H7 (cell line): ENCODE results near the gene FOSL2. TPM values are rescaled to one million over a fixed set of nuclear protein-coding genes. Genes with fewer than 3 reads are reported as not detected.

Source experiments
- DNase-seq: peaks from one replicate; pipeline ENCODE4 v3.0.0; 2012
- H3K27me3 ChIP-seq: 2 replicates; pipeline ENCODE4 v1.6.0; 2011; ENCODE audit warnings: mild to moderate bottlenecking, low read length; ENCODE audit not compliant: control insufficient read depth, insufficient read depth
- H3K36me3 ChIP-seq: replicated peaks from 2 replicates; pipeline ENCODE4 v1.5.1; 2011; ENCODE audit warnings: low read length; ENCODE audit not compliant: control insufficient read depth, insufficient read depth
- H3K4me3 ChIP-seq: 2 replicates; pipeline ENCODE4 v1.5.1; 2011; ENCODE audit warnings: low read depth, mild to moderate bottlenecking, control low read depth, low read length, moderate library complexity; ENCODE audit not compliant: insufficient read depth
- total RNA-seq: library from RNA; depleted of rRNA; stranded (reverse); fragments of >200 nt; shearing (Covaris generic); gene quantifications from 2 replicates; pipeline ENCODE4 v1.2.3, GENCODE V29; 2014

The FOSL2 gene
- total RNA-seq, 1 experiment from 2014 or later, result 3.5 TPM

- no peak for DNase-seq
- Histone ChIP-seq H3K36me3 (no peaks in the 10 kb centered on the region; the same call in 1 of the 2 replicates), H3K4me3 (no peak overlapping the region), H3K27me3 (no peaks in the 10 kb centered on the region)
Measured at GRCh38 chr2:28404086-28404485, 11.4 kb downstream of the FOSL2 start.

GRCh38 chr2:28405537-28405936 is 12.9 kb downstream of the FOSL2 start:
- Histone ChIP-seq H3K27me3 (no peaks in the 10 kb centered on the region), H3K36me3 (no peaks in the 10 kb centered on the region; the same call in 1 of the 2 replicates), H3K4me3 (no peak overlapping the region)
- no peak for DNase-seq

GRCh38 chr2:28406276-28407096 is 13.8 kb downstream of the FOSL2 start:
- Histone ChIP-seq H3K4me3 (no peak overlapping the region), H3K27me3 (no peaks in the 10 kb centered on the region), H3K36me3 (no peaks in the 10 kb centered on the region; the same call in none of the 2 replicates)
- no peak for DNase-seq

GRCh38 chr2:28407131-28407975 is 14.7 kb downstream of the FOSL2 start:
- DNase-seq, result no peak
- no peaks in the 10 kb centered on the region; the same call in none of the 2 replicates for H3K36me3 ChIP-seq
- H3K27me3 ChIP-seq, result no peaks in the 10 kb centered on the region
- H3K4me3 ChIP-seq, result no peak overlapping the region

GRCh38 chr2:28407976-28408690 is 15.5 kb downstream of the FOSL2 start:
- no peaks in the 10 kb centered on the region for H3K27me3 ChIP-seq
- H3K36me3 ChIP-seq, result no peaks in the 10 kb centered on the region; the same call in none of the 2 replicates
- no peak for DNase-seq

GRCh38 chr2:28408764-28409599 is 16.3 kb downstream of the FOSL2 start:
- no peaks in the 10 kb centered on the region for H3K27me3 ChIP-seq
- no peak overlapping the region for H3K4me3 ChIP-seq
- no peak for DNase-seq
- H3K36me3 ChIP-seq, result no peaks in the 10 kb centered on the region; the same call in none of the 2 replicates

More at GRCh38 chr2:28407976-28408690, 15.5 kb downstream of the FOSL2 start:
- H3K4me3 ChIP-seq, result no peak overlapping the region

GRCh38 chr2:28411166-28411755 is 18.6 kb downstream of the FOSL2 start:
- H3K27me3 ChIP-seq, result no peaks in the 10 kb centered on the region
- no peak overlapping the region for H3K4me3 ChIP-seq
- H3K36me3 ChIP-seq, result no peaks in the 10 kb centered on the region; the same call in none of the 2 replicates
- DNase-seq, result no peak

- Histone ChIP-seq H3K4me3 (no peak overlapping the region), H3K36me3 (no peaks in the 10 kb centered on the region; the same call in none of the 2 replicates), H3K27me3 (no peaks in the 10 kb centered on the region)
- no peak for DNase-seq
Measured at GRCh38 chr2:28411956-28412609, 19.4 kb downstream of the FOSL2 start.

- no peak for DNase-seq
- Histone ChIP-seq H3K4me3 (no peak overlapping the region), H3K36me3 (no peaks in the 10 kb centered on the region; the same call in none of the 2 replicates), H3K27me3 (no peaks in the 10 kb centered on the region)
Measured at GRCh38 chr2:28412625-28413151, 20.0 kb downstream of the FOSL2 start.

GRCh38 chr2:28413152-28413898 is 20.7 kb downstream of the FOSL2 start:
- H3K27me3 ChIP-seq, result no peaks in the 10 kb centered on the region
- H3K36me3 ChIP-seq, result no peaks in the 10 kb centered on the region; the same call in none of the 2 replicates
- H3K4me3 ChIP-seq, result no peak overlapping the region
- peak; percentile 80 for DNase-seq

- Histone ChIP-seq H3K4me3 (no peak overlapping the region), H3K36me3 (no peaks in the 10 kb centered on the region; the same call in 1 of the 2 replicates), H3K27me3 (no peaks in the 10 kb centered on the region)
- peak; percentile 72 for DNase-seq
Measured at GRCh38 chr2:28413899-28414295, 21.2 kb downstream of the FOSL2 start.

GRCh38 chr2:28414583-28414982 is 21.9 kb downstream of the FOSL2 start:
- DNase-seq, result no peak
- no peaks in the 10 kb centered on the region; the same call in 1 of the 2 replicates for H3K36me3 ChIP-seq
- H3K4me3 ChIP-seq, result no peak overlapping the region
- no peaks in the 10 kb centered on the region for H3K27me3 ChIP-seq
